H1 (cell line): ENCODE data around the gene SLC13A3.

Experiments used
- CTCF ChIP-seq, 3 experiments: IDR thresholded peaks; 1 replicate in 2 of 3; 2 replicates in 1 of 3; pipeline versions ENCODE4 v1.5.1 to v1.6.1; 2011; ENCODE audit warnings: low read length in 3 of 3, mild to moderate bottlenecking in 3 of 3, inconsistent platforms in 2 of 3, low read depth in 1 of 3, moderate library complexity in 1 of 3; ENCODE audit not compliant: insufficient read depth in 1 of 3; ENCODE audit errors: control extremely low read depth in 1 of 3
- POLR2AphosphoS5 ChIP-seq: IDR thresholded peaks from 2 replicates; pipeline ENCODE4 v1.6.1; 2011; ENCODE audit warnings: low read depth, low read length
- RAD21 ChIP-seq, 2 experiments: IDR thresholded peaks in 1 of 2; conservative IDR thresholded peaks in 1 of 2; 2 replicates each; pipeline ENCODE4 v1.6.1; 2011; ENCODE audit warnings: low read depth in 2 of 2, low read length in 2 of 2, improper control_type of control experiment in 1 of 2, inconsistent platforms in 1 of 2, mild to moderate bottlenecking in 1 of 2, moderate library complexity in 1 of 2

GRCh38 chr20:46677608-46678007 is 26.3 kb upstream of the SLC13A3 start:
- TF ChIP-seq POLR2AphosphoS5 (no peak), CTCF (IDR thresholded peaks at IDR 0.05; ENCODE audit: control extremely low read depth in 1 of 3, insufficient read depth in 1 of 3, low read depth in 1 of 3, low read length in 3 of 3) (no peak), RAD21 (IDR thresholded peaks at IDR 0.05 in 1 of 2, conservative IDR thresholded peaks at IDR 0.05 in 1 of 2; ENCODE audit: low read depth in 2 of 2, low read length in 2 of 2) (no peak)
